Stimulated activated CD4-positive, alpha-beta T cell treated with anti-CD3 and anti-CD28 coated beads, Interleukin-15, amount 100 ng/mL, for 48 hours (primary cell): ENCODE results near the gene YIF1B.

ENCODE experiments used
- DNase-seq, 2 donors: peaks; one replicate each; pipeline ENCODE4 v3.0.0-alpha.2; 2020; ENCODE audit warnings: low read depth in 2 of 2

The YIF1B gene

GRCh38 chr19:38306236-38306635 is 9.5 kb downstream of the YIF1B start:
- no peak for DNase-seq

GRCh38 chr19:38304866-38305429 is 10.8 kb downstream of the YIF1B start:
- DNase-seq: no peak

DNA sequence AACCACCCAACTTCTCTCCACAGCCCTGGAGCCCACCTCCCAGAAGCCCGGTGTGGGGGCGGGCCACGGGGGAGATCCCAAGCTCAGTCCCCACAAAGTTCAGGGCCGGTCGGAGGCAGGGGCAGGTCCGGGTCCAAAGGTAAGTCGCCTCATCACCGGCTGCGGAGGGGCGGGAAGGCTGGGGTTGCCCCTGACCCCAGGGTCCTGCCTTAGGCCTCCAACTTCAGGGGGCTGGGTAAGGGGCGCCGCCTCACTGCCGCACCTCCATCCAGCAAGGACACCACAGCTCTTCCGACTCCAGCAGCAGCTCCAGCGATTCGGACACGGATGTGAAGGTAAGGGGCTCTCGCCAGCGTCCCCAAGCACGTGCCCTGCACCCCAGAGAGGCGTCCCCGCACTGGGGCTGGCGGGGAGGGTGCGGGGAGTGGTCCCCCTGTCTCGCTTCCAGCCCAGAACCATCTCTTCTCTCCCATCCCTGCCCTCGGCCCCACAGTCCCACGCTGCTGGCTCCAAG is 11.3 kb downstream of the YIF1B start:
- no peak for DNase-seq

GRCh38 chr19:38303517-38304351 is 12.0 kb downstream of the YIF1B start, which contains the start of gene C19orf33:
Gene C19orf33 (plus strand): TSS chr19:38304251. CDS start chr19:38304262, 11 bp downstream.
- no peak for DNase-seq

GRCh38 chr19:38298821-38299680 is 16.7 kb downstream of the YIF1B start:
- no peak for DNase-seq

GRCh38 chr19:38294090-38294489 is 21.7 kb downstream of the YIF1B start:
- DNase-seq: no peak

DNA sequence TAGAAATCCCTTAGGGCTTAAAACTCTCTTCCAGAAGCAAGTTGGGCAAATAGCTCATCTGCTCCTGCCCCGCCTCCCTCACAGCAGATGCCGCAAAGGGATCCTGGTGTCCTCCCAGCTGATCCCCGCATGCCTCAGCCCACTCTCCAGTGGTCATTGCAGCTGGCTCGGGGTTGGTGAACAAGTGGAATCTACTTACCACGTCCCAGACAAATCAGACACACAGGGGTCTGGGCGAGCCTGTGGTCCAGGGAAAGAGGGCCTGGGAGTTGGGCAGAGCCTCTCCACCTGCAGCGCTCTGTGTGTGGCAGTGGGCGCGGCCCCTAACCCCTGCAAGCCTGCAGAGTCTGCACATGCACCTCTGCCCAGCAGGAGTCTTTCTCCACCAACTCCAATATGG is 22.5 kb downstream of the YIF1B start:
- no peak for DNase-seq

GRCh38 chr19:38291855-38292254 is 23.9 kb downstream of the YIF1B start:
- DNase-seq: no peak

- no peak for DNase-seq
These were observed 25.1 kb downstream of the YIF1B start for GRCh38 chr19:38290631-38291147.

- no peak for DNase-seq
These were observed 25.8 kb downstream of the YIF1B start for GRCh38 chr19:38289955-38290354.

DNA sequence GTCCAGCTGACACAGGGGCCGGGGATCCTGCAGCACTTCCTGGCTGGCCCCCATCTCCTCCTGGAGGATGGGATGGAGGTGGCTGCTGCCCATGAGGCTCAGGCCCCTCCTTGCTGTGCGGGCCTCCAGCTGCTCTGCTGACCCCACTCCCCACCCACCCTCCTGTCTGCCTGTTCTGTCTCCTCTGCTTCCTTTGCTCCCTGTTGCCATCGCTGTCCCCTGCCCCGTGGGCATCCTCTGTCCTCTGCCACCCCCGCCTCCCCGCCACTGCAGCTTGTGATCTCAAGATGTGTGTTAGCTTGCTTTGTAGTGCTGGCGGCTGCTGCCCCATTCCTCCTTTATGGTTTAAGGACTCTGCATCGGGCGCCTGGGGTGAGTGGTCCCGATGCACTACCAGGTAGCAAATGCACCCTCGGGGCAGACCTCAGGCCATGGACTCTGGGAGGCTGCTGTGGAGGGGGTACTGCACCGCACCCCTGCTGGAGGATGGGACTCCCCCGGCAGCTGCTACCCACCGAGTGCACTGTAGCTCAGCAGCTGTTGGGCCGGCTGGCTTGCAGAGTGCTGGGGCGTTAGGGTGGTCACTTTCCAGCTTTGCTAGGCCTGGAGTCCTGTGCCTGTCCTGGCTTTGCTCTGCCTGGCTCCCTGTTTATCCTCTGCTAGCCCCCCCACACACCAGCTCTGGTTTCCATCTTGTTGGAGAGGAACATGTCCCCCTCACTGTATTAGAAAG is 27.5 kb downstream of the YIF1B start:
- no peak for DNase-seq

DNA sequence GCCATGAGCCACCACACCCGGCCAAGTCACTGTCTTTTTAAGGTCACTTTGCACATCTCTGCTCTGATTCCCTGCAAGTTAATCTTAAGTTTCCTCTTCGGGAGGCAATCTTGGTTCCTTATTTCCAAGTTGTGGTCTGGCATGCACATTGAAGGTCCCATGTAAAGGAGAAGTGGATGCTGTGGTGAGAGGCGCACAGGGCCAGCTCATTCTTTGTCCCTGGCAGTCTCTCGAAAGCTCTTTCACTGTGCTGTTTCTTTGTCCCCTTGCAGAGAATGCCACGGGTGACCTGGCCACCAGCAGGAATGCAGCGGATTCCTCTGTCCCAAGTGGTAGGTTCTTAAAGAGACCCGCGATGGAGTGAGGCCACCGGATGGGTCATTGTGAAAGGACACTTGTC is 28.1 kb downstream of the YIF1B start:
- DNase-seq: no peak

DNA sequence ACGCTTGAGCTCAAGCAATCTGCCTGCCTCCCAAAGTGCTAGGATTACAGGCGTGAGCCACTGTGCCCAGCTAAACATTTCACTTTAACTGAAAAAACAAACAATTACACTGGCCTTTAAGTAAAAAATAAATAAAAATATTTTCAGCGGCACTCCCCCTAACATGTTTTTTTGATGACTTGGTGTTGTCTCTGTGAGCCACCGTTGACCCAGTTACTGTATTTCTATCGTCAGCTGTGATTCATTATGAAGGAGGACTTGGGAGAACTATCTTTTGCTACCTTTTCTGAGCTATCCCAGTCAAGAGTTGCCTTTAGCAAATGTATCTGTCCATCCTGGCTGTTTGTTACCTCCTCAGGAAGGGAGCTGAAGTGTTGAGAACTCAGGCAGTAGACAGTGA is 30.2 kb downstream of the YIF1B start:
- no peak for DNase-seq

GRCh38 chr19:38284422-38284821 is 31.3 kb downstream of the YIF1B start:
- DNase-seq: no peak

DNA sequence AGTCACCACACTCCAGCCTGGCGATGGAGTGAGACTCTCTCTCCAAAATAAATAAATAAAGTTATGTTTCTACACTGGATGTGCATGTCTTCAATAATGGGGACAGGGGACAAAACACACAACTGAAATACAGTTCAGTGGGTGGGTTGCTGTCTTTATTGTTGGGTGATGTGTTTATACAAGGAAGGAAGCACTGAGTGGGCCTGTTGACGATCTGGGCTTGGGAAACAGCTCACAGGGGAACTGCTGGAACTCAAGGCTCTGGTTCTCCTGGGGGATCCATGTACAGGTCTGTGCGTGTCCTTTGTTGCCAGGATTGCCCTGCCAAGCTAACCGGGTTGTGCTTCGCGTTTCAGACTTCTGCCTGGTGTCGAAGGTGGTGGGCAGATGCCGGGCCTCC is 32.5 kb downstream of the YIF1B start:
- DNase-seq: no peak

- DNase-seq: no peak
These were observed 33.8 kb downstream of the YIF1B start for GRCh38 chr19:38281811-38282566.

DNA sequence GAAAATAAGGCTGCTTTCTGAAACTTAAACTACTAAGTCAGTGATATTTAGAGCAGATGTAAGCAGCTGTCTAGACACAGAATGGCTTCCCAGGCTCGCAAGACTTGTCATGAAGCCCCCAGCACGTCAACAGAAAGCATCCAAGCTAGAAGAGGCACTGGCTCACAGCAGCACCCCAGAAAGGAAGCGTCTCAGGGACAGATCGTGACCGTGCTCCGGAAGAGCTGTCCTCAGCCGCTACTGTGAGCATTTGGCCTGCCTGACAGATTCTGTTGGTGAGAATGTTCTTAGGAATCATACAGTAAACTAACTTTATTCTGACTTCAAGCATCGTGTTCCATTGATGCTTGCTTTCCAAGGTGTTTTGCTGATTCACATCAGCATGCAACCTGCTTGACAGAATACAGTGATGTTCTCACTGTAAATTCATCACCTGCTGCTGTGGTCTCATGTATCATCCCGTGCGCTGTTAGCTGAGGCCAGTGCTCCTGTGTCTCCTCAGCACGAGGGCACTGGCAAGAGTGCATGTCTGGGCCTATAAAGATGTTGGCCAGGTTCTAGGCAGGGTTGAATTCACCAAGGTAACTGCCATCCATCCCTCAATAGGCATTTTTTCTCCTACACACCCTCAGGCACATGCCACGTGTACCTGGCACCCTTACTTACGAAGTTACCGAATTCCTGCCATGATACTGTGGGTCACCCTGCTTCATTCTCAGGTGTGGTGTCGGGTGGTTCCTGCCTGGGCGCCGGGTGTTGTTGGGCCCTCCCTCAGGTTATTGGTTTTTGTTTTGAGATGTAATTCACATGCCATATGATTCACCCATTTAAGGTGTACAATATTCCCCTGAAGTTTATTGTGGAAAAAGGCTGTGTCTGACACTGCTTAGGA is 35.5 kb downstream of the YIF1B start:
- DNase-seq: no peak

GRCh38 chr19:38278751-38279150 is 37.0 kb downstream of the YIF1B start:
- no peak for DNase-seq

- DNase-seq: no peak
These were observed 37.6 kb downstream of the YIF1B start for GRCh38 chr19:38277969-38278680.
